HepG2 (cell line): ENCODE results near the gene TMED6. TPM values are rescaled to one million over a fixed set of nuclear protein-coding genes. Genes with fewer than 3 reads are reported as not detected.

Experiments
- ATAD3A ChIP-seq: sonication (generic); formaldehyde crosslinking; IDR thresholded peaks from 2 replicates; pipeline ENCODE4 v1.4.0; 2020; ENCODE audit warnings: missing genetic modification reagents
- ATRX ChIP-seq: sonication (generic); formaldehyde crosslinking; IDR thresholded peaks from 2 replicates; pipeline ENCODE4 v1.4.0; 2020; ENCODE audit warnings: missing genetic modification reagents, borderline replicate concordance
- CCDC6 ChIP-seq: sonication (generic); formaldehyde crosslinking; IDR thresholded peaks from 2 replicates; pipeline ENCODE4 v1.8.1; 2022; ENCODE audit warnings: mild to moderate bottlenecking, missing genetic modification reagents, moderate library complexity
- KLF16 ChIP-seq, 2 experiments: sonication (generic) in 1 of 2; formaldehyde crosslinking in 1 of 2; IDR thresholded peaks; 2 replicates each; pipeline versions ENCODE4 v1.6.1 to v1.8.0; 2016 to 2023; ENCODE audit warnings: missing genetic modification reagents in 2 of 2, missing compliant biosample characterization in 1 of 2
- MAFK ChIP-seq, 2 experiments: IDR thresholded peaks in 1 of 2; conservative IDR thresholded peaks in 1 of 2; 2 replicates each; pipeline ENCODE4 v1.6.1; 2011; ENCODE audit warnings: improper control_type of control experiment in 2 of 2, low read length in 2 of 2
- MEF2D ChIP-seq: sonication (generic); formaldehyde crosslinking; IDR thresholded peaks from 2 replicates; pipeline ENCODE4 v1.5.1; 2020; ENCODE audit warnings: mild to moderate bottlenecking, missing genetic modification reagents
- MXI1 ChIP-seq: IDR thresholded peaks from 3 replicates; pipeline ENCODE4 v1.6.1; 2012; ENCODE audit warnings: low read depth, low read length, inconsistent platforms, borderline replicate concordance
- MYNN ChIP-seq: sonication (generic); formaldehyde crosslinking; IDR thresholded peaks from 2 replicates; pipeline ENCODE4 v1.4.0; 2020; ENCODE audit warnings: mild to moderate bottlenecking, low read depth, missing genetic modification reagents
- NFE2L1 ChIP-seq: sonication (generic); formaldehyde crosslinking; IDR thresholded peaks from 2 replicates; pipeline ENCODE4 v1.4.0; 2020; ENCODE audit warnings: missing genetic modification reagents, mild to moderate bottlenecking, borderline replicate concordance
- POGZ ChIP-seq: sonication (generic); formaldehyde crosslinking; IDR thresholded peaks from 2 replicates; pipeline ENCODE4 v1.4.0; 2020; ENCODE audit warnings: mild to moderate bottlenecking, missing genetic modification reagents
- RAD51 ChIP-seq: fragments of 450-650 bp; IDR thresholded peaks from 2 replicates; pipeline ENCODE4 v1.6.1; 2016; ENCODE audit warnings: borderline replicate concordance
- RFX1 ChIP-seq: fragments of 450-650 bp; IDR thresholded peaks from 2 replicates; pipeline ENCODE4 v1.6.1; 2017
- RXRB ChIP-seq: IDR thresholded peaks from 2 replicates; pipeline ENCODE4 v1.6.1; 2016; ENCODE audit warnings: borderline replicate concordance, missing genetic modification reagents, missing compliant biosample characterization
- SMAD3 ChIP-seq: sonication (generic); formaldehyde crosslinking; IDR thresholded peaks from 2 replicates; pipeline ENCODE4 v1.4.0; 2020; ENCODE audit warnings: missing genetic modification reagents
- ZFP90 ChIP-seq: sonication (generic); formaldehyde crosslinking; IDR thresholded peaks from 2 replicates; pipeline ENCODE4 v1.8.0; 2022; ENCODE audit warnings: missing genetic modification reagents, mild to moderate bottlenecking, inconsistent platforms, borderline replicate concordance
- ZIK1 ChIP-seq: sonication (generic); formaldehyde crosslinking; IDR thresholded peaks from 2 replicates; pipeline ENCODE4 v1.5.0; 2020; ENCODE audit warnings: mild to moderate bottlenecking, low read depth, missing genetic modification reagents, borderline replicate concordance
- ZNF543 ChIP-seq: sonication (generic); formaldehyde crosslinking; IDR thresholded peaks from 2 replicates; pipeline ENCODE4 v1.4.0; 2020; ENCODE audit warnings: mild to moderate bottlenecking, missing genetic modification reagents
- ZNF607 ChIP-seq: sonication (generic); formaldehyde crosslinking; IDR thresholded peaks from 2 replicates; pipeline ENCODE4 v1.5.1; 2020; ENCODE audit warnings: missing genetic modification reagents, mild to moderate bottlenecking, borderline replicate concordance
- ZSCAN20 ChIP-seq: sonication (generic); formaldehyde crosslinking; IDR thresholded peaks from 2 replicates; pipeline ENCODE4 v1.4.0; 2020; ENCODE audit warnings: missing genetic modification reagents, mild to moderate bottlenecking, borderline replicate concordance
- ZZZ3 ChIP-seq: sonication (generic); formaldehyde crosslinking; IDR thresholded peaks from 2 replicates; pipeline ENCODE4 v1.4.0; 2020; ENCODE audit warnings: missing genetic modification reagents, mild to moderate bottlenecking, borderline replicate concordance
- polyA plus RNA-seq, 8 experiments: library from polyadenylated mRNA; depleted of rRNA in 3 of 8; stranded (reverse) in 7 of 8; unstranded in 1 of 8; fragments of >200 nt; fragmentation: Illumina TruSeq in 4 of 8; extraction: Trizol in 4 of 8; gene quantifications; 2 replicates each; pipeline versions ENCODE4 v1.2.1 to v1.2.3, GENCODE V29; 2011 to 2016; ENCODE audit warnings: low read depth in 4 of 8, missing spikeins in 1 of 8, mixed read lengths in 1 of 8; ENCODE audit not compliant: insufficient read depth in 1 of 8
- total RNA-seq, 5 experiments: library from RNA; depleted of rRNA; stranded (reverse); fragments of >200 nt; fragmentation: Illumina TruSeq; extraction: Trizol; gene quantifications; 2 replicates each; pipeline ENCODE4 v1.2.3, GENCODE V29; 2016; ENCODE audit warnings: low read depth in 1 of 5
- TF ChIP-seq, protein P1 (sequence below): sonication (generic); formaldehyde crosslinking; IDR thresholded peaks from 2 replicates; pipeline ENCODE4 v1.5.0; 2020; ENCODE audit warnings: missing genetic modification reagents, mild to moderate bottlenecking, borderline replicate concordance
- TF ChIP-seq, protein P2 (sequence below): sonication (generic); formaldehyde crosslinking; IDR thresholded peaks from 2 replicates; pipeline ENCODE4 v1.4.0; 2020; ENCODE audit warnings: missing genetic modification reagents
- TF ChIP-seq, protein P3 (sequence below): sonication (generic); formaldehyde crosslinking; IDR thresholded peaks from 2 replicates; pipeline ENCODE4 v1.8.1; 2023; ENCODE audit warnings: mild to moderate bottlenecking, moderate library complexity, missing genetic modification reagents
- TF ChIP-seq, protein P4 (sequence below): sonication (generic); formaldehyde crosslinking; IDR thresholded peaks from 2 replicates; pipeline ENCODE4 v1.4.0; 2020; ENCODE audit warnings: mild to moderate bottlenecking, missing genetic modification reagents
- TF ChIP-seq, protein P5 (sequence below): sonication (generic); formaldehyde crosslinking; IDR thresholded peaks from 2 replicates; pipeline ENCODE4 v1.4.0; 2020; ENCODE audit warnings: missing genetic modification reagents

TMED6 gene
- total and polyA plus RNA-seq, 2 of the 13 experiments (the other 11 are each of a cell fraction or from before 2014, with no cell fraction given), result 9.8 to 14.4 TPM

DNA sequence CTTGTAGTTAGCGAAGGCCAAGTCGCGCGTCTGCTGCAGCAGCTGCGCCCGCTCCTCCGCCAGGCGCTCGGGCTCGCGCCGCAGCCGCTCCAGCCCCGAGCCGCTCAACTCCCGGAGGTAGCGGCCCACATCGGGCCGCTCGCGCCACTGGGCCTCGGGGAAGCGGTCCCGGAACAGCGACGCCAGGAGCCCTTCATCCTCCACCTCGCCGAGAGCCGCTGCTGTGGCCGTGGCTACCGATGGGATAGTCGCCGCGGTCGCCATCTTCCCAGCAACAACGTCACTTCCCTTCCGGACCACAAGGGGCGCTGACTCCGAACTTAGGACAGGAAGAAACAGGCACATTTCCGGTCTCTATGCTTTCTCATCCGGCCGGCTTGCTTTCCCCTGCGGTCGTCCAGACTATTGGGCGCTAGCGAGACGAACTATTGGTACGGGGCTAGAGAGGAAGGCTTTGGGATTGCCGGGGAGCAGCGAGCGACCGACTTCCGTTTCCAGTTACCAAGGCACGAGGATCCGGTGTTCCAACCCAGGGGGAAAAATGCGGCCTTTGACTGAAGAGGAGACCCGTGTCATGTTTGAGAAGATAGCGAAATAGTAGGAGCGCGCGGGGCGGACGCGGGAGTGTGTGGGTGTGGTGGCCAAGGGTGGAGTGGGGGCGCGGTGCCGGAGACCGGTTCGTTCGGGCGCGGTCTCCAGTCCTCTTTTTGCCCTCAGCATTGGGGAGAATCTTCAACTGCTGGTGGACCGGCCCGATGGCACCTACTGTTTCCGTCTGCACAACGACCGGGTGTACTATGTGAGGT lies 12.1 kb downstream of the TMED6 start, which contains the start of the genes COG8 and NIP7 (continued):
- TF ChIP-seq MAFK (conservative IDR thresholded peaks at IDR 0.05 in 1 of 2, IDR thresholded peaks at IDR 0.05 in 1 of 2; ENCODE audit: low read length in 2 of 2), result no peak
- peak in 1 of 2 experiments; percentile 96; a peak in 2 of 4 replicates for TF ChIP-seq KLF16 (CRISPR knock-in tag; IDR thresholded peaks at IDR 0.05)
- TF ChIP-seq, protein P1, sequence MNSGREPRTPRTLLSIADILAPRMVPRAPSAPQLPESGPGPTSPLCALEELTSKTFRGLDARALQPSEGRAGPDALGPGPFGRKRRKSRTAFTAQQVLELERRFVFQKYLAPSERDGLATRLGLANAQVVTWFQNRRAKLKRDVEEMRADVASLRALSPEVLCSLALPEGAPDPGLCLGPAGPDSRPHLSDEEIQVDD (CRISPR knock-in tag), result no peak
- no peak for TF ChIP-seq RAD51
- peak; percentile 92; the same call in 1 of the 2 replicates for TF ChIP-seq ZIK1 (CRISPR knock-in tag)
- TF ChIP-seq, protein P2, sequence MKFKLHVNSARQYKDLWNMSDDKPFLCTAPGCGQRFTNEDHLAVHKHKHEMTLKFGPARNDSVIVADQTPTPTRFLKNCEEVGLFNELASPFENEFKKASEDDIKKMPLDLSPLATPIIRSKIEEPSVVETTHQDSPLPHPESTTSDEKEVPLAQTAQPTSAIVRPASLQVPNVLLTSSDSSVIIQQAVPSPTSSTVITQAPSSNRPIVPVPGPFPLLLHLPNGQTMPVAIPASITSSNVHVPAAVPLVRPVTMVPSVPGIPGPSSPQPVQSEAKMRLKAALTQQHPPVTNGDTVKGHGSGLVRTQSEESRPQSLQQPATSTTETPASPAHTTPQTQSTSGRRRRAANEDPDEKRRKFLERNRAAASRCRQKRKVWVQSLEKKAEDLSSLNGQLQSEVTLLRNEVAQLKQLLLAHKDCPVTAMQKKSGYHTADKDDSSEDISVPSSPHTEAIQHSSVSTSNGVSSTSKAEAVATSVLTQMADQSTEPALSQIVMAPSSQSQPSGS (CRISPR knock-in tag), result peak; percentile 94
- TF ChIP-seq ZNF543 (CRISPR knock-in tag), result peak; percentile 65; the same call in 1 of the 2 replicates
- TF ChIP-seq CCDC6, result 0 out of 2 replicates have a peak, but pooled peaks have one; percentile 71
- TF ChIP-seq SMAD3 (CRISPR knock-in tag), result peak; percentile 92; the same call in 1 of the 2 replicates
- no peak; the same call in 1 of the 2 replicates for TF ChIP-seq ATAD3A (CRISPR knock-in tag)
- TF ChIP-seq NFE2L1 (CRISPR knock-in tag), result no peak
- TF ChIP-seq, protein P3, sequence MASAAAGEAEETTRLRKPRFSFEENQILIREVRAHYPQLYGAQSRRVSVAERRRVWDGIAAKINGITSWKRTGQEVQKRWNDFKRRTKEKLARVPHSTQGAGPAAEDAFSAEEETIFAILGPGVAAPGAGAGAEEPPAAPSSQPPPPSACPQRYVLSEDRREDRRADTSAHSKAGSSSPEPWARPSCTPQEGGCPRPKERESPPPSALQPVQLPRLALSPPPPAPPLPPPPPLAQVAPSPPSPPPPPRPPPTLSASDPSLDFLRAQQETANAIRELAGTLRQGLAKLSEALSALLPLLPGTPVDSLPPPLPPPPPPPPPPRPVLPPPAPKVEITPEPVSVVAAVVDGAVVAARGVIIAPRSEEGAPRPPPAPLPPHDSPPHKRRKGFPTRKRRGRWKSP (CRISPR knock-in tag), result peak; percentile 41
- peak; percentile 42; the same call in 1 of the 2 replicates for TF ChIP-seq MEF2D (CRISPR knock-in tag)
- TF ChIP-seq RFX1, result no peak
- TF ChIP-seq POGZ (CRISPR knock-in tag), result peak; percentile 100
- no peak; the same call in 1 of the 2 replicates for TF ChIP-seq RXRB (CRISPR knock-in tag)
- TF ChIP-seq MXI1, result peak; percentile 94; the same call in 1 of the 3 replicates
- TF ChIP-seq, protein P4, sequence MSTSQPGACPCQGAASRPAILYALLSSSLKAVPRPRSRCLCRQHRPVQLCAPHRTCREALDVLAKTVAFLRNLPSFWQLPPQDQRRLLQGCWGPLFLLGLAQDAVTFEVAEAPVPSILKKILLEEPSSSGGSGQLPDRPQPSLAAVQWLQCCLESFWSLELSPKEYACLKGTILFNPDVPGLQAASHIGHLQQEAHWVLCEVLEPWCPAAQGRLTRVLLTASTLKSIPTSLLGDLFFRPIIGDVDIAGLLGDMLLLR, result peak; percentile 92
- TF ChIP-seq, protein P5, sequence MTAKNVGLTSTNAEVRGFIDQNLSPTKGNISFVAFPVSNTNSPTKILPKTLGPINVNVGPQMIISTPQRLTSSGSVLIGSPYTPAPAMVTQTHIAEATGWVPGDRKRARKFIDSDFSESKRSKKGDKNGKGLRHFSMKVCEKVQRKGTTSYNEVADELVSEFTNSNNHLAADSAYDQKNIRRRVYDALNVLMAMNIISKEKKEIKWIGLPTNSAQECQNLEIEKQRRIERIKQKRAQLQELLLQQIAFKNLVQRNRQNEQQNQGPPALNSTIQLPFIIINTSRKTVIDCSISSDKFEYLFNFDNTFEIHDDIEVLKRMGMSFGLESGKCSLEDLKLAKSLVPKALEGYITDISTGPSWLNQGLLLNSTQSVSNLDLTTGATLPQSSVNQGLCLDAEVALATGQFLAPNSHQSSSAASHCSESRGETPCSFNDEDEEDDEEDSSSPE (CRISPR knock-in tag), result peak; percentile 12
- no peak for TF ChIP-seq ATRX (CRISPR knock-in tag)
- TF ChIP-seq ZFP90 (CRISPR knock-in tag), result peak; percentile 96
- TF ChIP-seq ZZZ3 (CRISPR knock-in tag), result no peak; the same call in 1 of the 2 replicates
- peak; percentile 82; the same call in 1 of the 2 replicates for TF ChIP-seq MYNN (CRISPR knock-in tag)
- 0 out of 2 replicates have a peak, but pooled peaks have one; percentile 59 for TF ChIP-seq ZSCAN20 (CRISPR knock-in tag)
- peak; percentile 90 for TF ChIP-seq ZNF607
